K562 (cell line): ENCODE measurements around the gene GPER1. TPM values are rescaled to one million over a fixed set of nuclear protein-coding genes. Genes with fewer than 3 reads are reported as not detected.

ENCODE experiments used
- ATAC-seq: fragments of 200-7000 bp; cut with Tn5 transposase; 3 replicates; pipeline ENCODE4 v1.9.1; 2020; ENCODE audit warnings: moderate library complexity
- BruUV-seq: library from RNA; stranded (reverse); fragments of 400-500 nt; replicated peaks from 2 replicates; lab custom pipeline; 2021; lab: Mats Ljungman, UMichigan
- CTCF ChIA-PET: fragments of 300-600 bp; formaldehyde crosslinking; extraction: SDS; loops from one replicate; lab custom pipeline; 2021; ENCODE audit warnings: low intra/inter-chr PET ratio; lab: Yijun Ruan, JAX
- POLR2A ChIA-PET: fragments of 300-600, 350-650 bp; sonication (Branson Sonifier 250); formaldehyde crosslinking; extraction: SDS; loops from one replicate; lab custom pipeline; 2021; ENCODE audit warnings: antibody characterized with exemption, inconsistent platforms; lab: Yijun Ruan, JAX
- DNase-seq, 4 experiments: peaks; one replicate each; pipeline versions ENCODE4 v3.0.0 to v3.0.0-alpha.2; 2011 to 2018; ENCODE audit warnings: low spot score in 3 of 4, mixed read lengths in 3 of 4; ENCODE audit errors: extremely low read depth in 1 of 4
- FAIRE-seq: peaks from 2 replicates; lab custom pipeline; 2011; peaks lifted over from hg19 to GRCh38; lab: Jason Lieb, UNC
- H2AFZ ChIP-seq: 2 replicates; pipeline ENCODE4 v1.6.0; 2011; ENCODE audit warnings: low read depth, low read length, control low read depth, inconsistent platforms
- H3K27ac ChIP-seq: fragments of 200-600 bp; 3 replicates; pipeline ENCODE4 v1.8.0; 2011; ENCODE audit warnings: low read depth, mild to moderate bottlenecking, control low read depth, inconsistent platforms, low read length, moderate library complexity, mixed read lengths; ENCODE audit errors: extremely low read depth
- H3K27me3 ChIP-seq, 2 experiments: fragments of 300-600 bp in 1 of 2; 2 replicates in 1 of 2; 3 replicates in 1 of 2; pipeline versions ENCODE4 v1.6.0 to v1.8.0; 2011; ENCODE audit warnings: inconsistent platforms in 2 of 2, low read length in 2 of 2, mild to moderate bottlenecking in 1 of 2, mixed read lengths in 1 of 2, moderate library complexity in 1 of 2; ENCODE audit not compliant: control insufficient read depth in 2 of 2, insufficient read depth in 2 of 2
- H3K36me3 ChIP-seq: fragments of 300-600 bp; 3 replicates; pipeline ENCODE4 v1.8.0; 2011; ENCODE audit warnings: mild to moderate bottlenecking, low read length, inconsistent platforms; ENCODE audit not compliant: control insufficient read depth, insufficient read depth
- H3K4me1 ChIP-seq, 2 experiments: fragments of 200-600 bp in 1 of 2; replicated peaks in 1 of 2; 2 replicates in 1 of 2; 3 replicates in 1 of 2; pipeline versions ENCODE4 v1.5.1 to v1.8.0; 2011; ENCODE audit warnings: inconsistent platforms in 2 of 2, low read length in 2 of 2, mild to moderate bottlenecking in 1 of 2, mixed read lengths in 1 of 2, moderate library complexity in 1 of 2; ENCODE audit not compliant: control insufficient read depth in 2 of 2, insufficient read depth in 2 of 2
- H3K4me2 ChIP-seq: 2 replicates; pipeline ENCODE4 v1.6.1; 2011; ENCODE audit warnings: low read length, control low read depth, inconsistent platforms, mixed read lengths; ENCODE audit not compliant: insufficient read depth
- H3K4me3 ChIP-seq: fragments of 200-600 bp; sonication (generic), shearing (Covaris generic); 2 replicates; pipeline ENCODE4 v1.5.1; 2016; ENCODE audit warnings: control low read depth, inconsistent platforms
- H3K79me2 ChIP-seq: fragments of 200-600 bp; 3 replicates; pipeline ENCODE4 v1.8.0; 2011; ENCODE audit warnings: low read length, inconsistent platforms; ENCODE audit not compliant: control insufficient read depth, insufficient read depth
- H3K9ac ChIP-seq, 2 experiments: 2 replicates each; pipeline versions ENCODE4 v1.6.0 to v1.6.1; 2011; ENCODE audit warnings: low read depth in 2 of 2, low read length in 2 of 2, control low read depth in 1 of 2, inconsistent platforms in 1 of 2, mild to moderate bottlenecking in 1 of 2, mixed read lengths in 1 of 2; ENCODE audit not compliant: insufficient read depth in 1 of 2
- H3K9me1 ChIP-seq: one replicate; pipeline ENCODE4 v1.6.0; 2011; ENCODE audit warnings: inconsistent platforms, mild to moderate bottlenecking, low read length, moderate library complexity; ENCODE audit not compliant: control insufficient read depth, insufficient read depth
- H3K9me3 ChIP-seq: replicated peaks from 2 replicates; pipeline ENCODE4 v1.5.1; 2011; ENCODE audit warnings: low read depth, low read length, inconsistent platforms; ENCODE audit not compliant: control insufficient read depth, insufficient read depth
- H4K20me1 ChIP-seq: replicated peaks from 2 replicates; pipeline ENCODE4 v1.6.1; 2011; ENCODE audit warnings: low read length, inconsistent platforms, mixed read lengths; ENCODE audit not compliant: control insufficient read depth, insufficient read depth
- ADNP ChIP-seq: fragments of 200-800 bp; sonication (Bioruptor generic); IDR thresholded peaks from 2 replicates; pipeline ENCODE4 v1.6.1; 2016; ENCODE audit warnings: missing genetic modification characterization, missing compliant biosample characterization
- CREB3L1 ChIP-seq: fragments of 450-650 bp; IDR thresholded peaks from 2 replicates; pipeline ENCODE4 v1.6.1; 2014; ENCODE audit warnings: low read depth, mild to moderate bottlenecking, moderate library complexity, borderline replicate concordance
- IFI16 ChIP-seq: fragments of 250-450 bp; sonication (Bioruptor Pico); IDR thresholded peaks from 2 replicates; pipeline ENCODE4 v2.1.2; 2022; ENCODE audit warnings: mild to moderate bottlenecking, inconsistent platforms
- KAT7 ChIP-seq: sonication (generic); formaldehyde crosslinking; IDR thresholded peaks from 2 replicates; pipeline ENCODE4 v1.8.0; 2022; ENCODE audit warnings: missing genetic modification reagents, mild to moderate bottlenecking, borderline replicate concordance
- KHSRP ChIP-seq: fragments of 450-650 bp; IDR thresholded peaks from 2 replicates; pipeline ENCODE4 v1.6.1; 2017
- RBM39 ChIP-seq: fragments of 200-400 bp; formaldehyde crosslinking; optimal IDR thresholded peaks from 2 replicates; pipeline ENCODE3; 2018; ENCODE audit warnings: low read depth, low read length
- RFX7 ChIP-seq: fragments of 250-450 bp; sonication (Bioruptor Pico); IDR thresholded peaks from 2 replicates; pipeline ENCODE4 v1.5.1; 2021; ENCODE audit warnings: mild to moderate bottlenecking
- RNF219 ChIP-seq: fragments of 250-450 bp; sonication (Bioruptor Pico); IDR thresholded peaks from 2 replicates; pipeline ENCODE4 v1.5.0; 2022; ENCODE audit warnings: mild to moderate bottlenecking
- SRSF1 ChIP-seq: fragments of 200-400 bp; formaldehyde crosslinking; IDR thresholded peaks from 2 replicates; pipeline ENCODE4 v1.6.1; 2017; ENCODE audit warnings: mild to moderate bottlenecking, low read depth, low read length, moderate library complexity
- TAL1 ChIP-seq: fragments of 450-650 bp; IDR thresholded peaks from 2 replicates; pipeline ENCODE4 v1.6.1; 2016; ENCODE audit warnings: mild to moderate bottlenecking
- ZNF121 ChIP-seq: sonication (generic); formaldehyde crosslinking; conservative IDR thresholded peaks from 2 replicates; pipeline ENCODE4 v1.8.0; 2022; ENCODE audit warnings: missing genetic modification reagents
- ZNF165 ChIP-seq: fragments of 250-450 bp; sonication (Bioruptor Pico); IDR thresholded peaks from 2 replicates; pipeline ENCODE4 v1.4.0; 2020; ENCODE audit warnings: borderline replicate concordance
- ZNF3 ChIP-seq: fragments of 250-450 bp; sonication (Bioruptor Pico); IDR thresholded peaks from 2 replicates; pipeline ENCODE4 v1.5.0; 2021; ENCODE audit warnings: mild to moderate bottlenecking, moderate library complexity
- ZNF699 ChIP-seq: fragments of 250-450 bp; sonication (Bioruptor Pico); IDR thresholded peaks from 2 replicates; pipeline ENCODE4 v1.8.0; 2021; ENCODE audit warnings: mild to moderate bottlenecking, moderate library complexity; ENCODE audit not compliant: insufficient replicate concordance
- WGBS: fragments of 100-300 bp; shearing (Covaris generic); methylation state at CpG from one replicate; pipeline ENCODE4 v1.1.6; 2016; ENCODE audit warnings: low coverage, mixed read lengths; ENCODE audit not compliant: insufficient coverage; ENCODE audit errors: missing lambda C conversion rate; 5-methylcytosine and 5-hydroxymethylcytosine counted together
- in situ Hi-C: fragments of 300-500 bp; cut with MboI; formaldehyde crosslinking; loops from 4 replicates; pipeline ENCODE4 v1.15.0; 2018; ENCODE audit warnings: inconsistent platforms, mixed read lengths
- intact Hi-C: fragments of 100-400 bp; cut with micrococcal nuclease; formaldehyde crosslinking; loops from 2 replicates; pipeline ENCODE4 v1.14.2; 2022
- polyA plus RNA-seq, 8 experiments: library from polyadenylated mRNA; depleted of rRNA in 4 of 8; stranded (reverse) in 5 of 8; unstranded in 3 of 8; fragments of >200 nt; fragmentation: Nextera tagmentation in 2 of 8; fragmentation: Illumina TruSeq in 1 of 8; extraction: Ambion mirVana in 2 of 8; extraction: Trizol in 1 of 8; gene quantifications; 2 replicates each; pipeline versions ENCODE4 v1.2.1 to v1.2.3, GENCODE V29; 2011 to 2014; ENCODE audit warnings: inconsistent platforms in 1 of 8, missing spikeins in 1 of 8
- total RNA-seq, 7 experiments: library from RNA; depleted of rRNA in 6 of 7; stranded (reverse); fragments of >200 nt in 6 of 7; fragmentation: Illumina TruSeq in 2 of 7; extraction: Trizol in 2 of 7; gene quantifications; 2 replicates each; pipeline versions ENCODE4 v1.2.1 to v1.2.3, GENCODE V29; 2011 to 2021; ENCODE audit warnings: low replicate concordance in 1 of 7

GPER1 gene
- total and polyA plus RNA-seq, 9 of the 15 experiments (the other 6 are each of a cell fraction or from before 2014, with no cell fraction given), result 0.04 to 0.09 (median 0.08) TPM; not detected in 6

GRCh38 chr7:1099154-1099542 lies 11.2 kb downstream of the GPER1 start:
- POLR2A ChIA-PET, result interaction anchor here (0.7 kb wide), 2 partner anchors 14 to 16 kb away, joined by 3 to 4 read pairs; no protein-coding TSS in a partner anchor

More at GRCh38 chr7:1099154-1099542, 11.2 kb downstream of the GPER1 start:
- Histone ChIP-seq H3K9ac (no peak overlapping the region), H2AFZ (no peak overlapping the region), H3K4me2 (no peak overlapping the region), H4K20me1 (peaks cover 8% of the 10 kb centered on the region; the same call in 1 of the 2 replicates), H3K4me1 (peaks cover 5 to 50% of the 10 kb centered on the region in 2 experiments; a peak in 4 of 5 replicates), H3K36me3 (no peaks in the 10 kb centered on the region; the same call in 2 of the 3 replicates), H3K27me3 (no peaks in the 10 kb centered on the region), H3K79me2 (peaks cover 2% of the 10 kb centered on the region; the same call in 1 of the 3 replicates), H3K9me3 (no peaks in the 10 kb centered on the region), H3K27ac (no peak overlapping the region), H3K9me1 (no peaks in the 10 kb centered on the region), H3K4me3 (no peak overlapping the region)
- no peak for ATAC-seq
- in situ Hi-C loops, result no loop called here
- TF ChIP-seq SRSF1, result no peak
- TF ChIP-seq KHSRP, result no peak
- TF ChIP-seq ZNF699 (CRISPR knock-in tag), result no peak
- no peak for TF ChIP-seq RFX7 (CRISPR knock-in tag)
- no peak for TF ChIP-seq RNF219 (CRISPR knock-in tag)
- TF ChIP-seq ZNF165, result no peak
- no peak for TF ChIP-seq TAL1
- TF ChIP-seq IFI16 (CRISPR knock-in tag), result no peak
- no peak for TF ChIP-seq ZNF3 (CRISPR knock-in tag)
- TF ChIP-seq CREB3L1, result no peak
- no peak for TF ChIP-seq ADNP (tag)
- TF ChIP-seq ZNF121 (CRISPR knock-in tag), result no peak
- no peak for TF ChIP-seq RBM39
- TF ChIP-seq KAT7 (CRISPR knock-in tag), result no peak
- CTCF ChIA-PET, result no interaction called here
- DNase-seq, result no peak
- FAIRE-seq, result no peak
- no TSS peak for BruUV-seq
- 98% methylated on average over 7 of the region's 26 CpGs for WGBS
- intact Hi-C loops, result no loop called here
